ENCODE data around the gene PLD1. TPM values are rescaled to one million over a fixed set of nuclear protein-coding genes. Genes with fewer than 3 reads are reported as not detected.
"Not testable (repeated sequence)": the region's sequence is repeated elsewhere in the genome, so short reads cannot be mapped to it uniquely, and the experiment has no call there.

Gene PLD1
- total and polyA plus RNA-seq, 10 of the 15 experiments (the other 5 are each of a cell fraction or from before 2014, with no cell fraction given), result 2.9 to 108 (median 3.6) TPM

DNA sequence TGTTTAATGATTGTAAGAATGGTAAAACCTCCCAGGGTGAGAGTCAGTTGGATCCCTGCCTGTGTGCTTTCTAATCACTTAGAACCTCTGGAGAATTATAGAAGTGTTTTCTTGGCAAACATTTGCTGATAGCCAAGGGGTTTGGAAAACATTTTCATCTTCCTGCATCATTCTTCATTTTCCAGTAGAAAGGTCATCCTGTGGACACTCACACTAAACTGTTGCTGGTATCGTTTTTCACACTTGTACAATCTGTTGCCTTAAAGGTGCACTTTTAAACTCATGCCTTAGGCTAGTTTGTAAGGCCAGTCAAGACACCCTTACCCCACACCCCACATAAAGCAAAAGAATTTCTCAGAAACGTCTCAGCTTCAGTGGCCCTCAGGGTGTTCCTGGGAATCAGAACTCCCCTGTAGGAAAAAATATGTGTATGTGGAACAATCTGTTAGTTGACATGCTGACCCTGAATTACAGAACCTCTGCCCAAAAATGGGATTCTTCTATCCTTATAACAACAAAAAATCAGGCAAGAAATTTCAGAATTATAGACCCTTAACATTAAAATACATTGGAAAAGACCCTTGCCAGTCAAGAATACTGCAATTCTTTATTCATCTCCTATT is 5.8 kb upstream of the PLD1 start (continued):
- TF ChIP-seq TCF3 (IDR thresholded peaks at IDR 0.05; ENCODE audit: borderline replicate concordance, insufficient read depth, low read depth, low read length) (no peak), WRNIP1 (IDR thresholded peaks at IDR 0.05; ENCODE audit: borderline replicate concordance, low read depth, low read length) (no peak)

DNA sequence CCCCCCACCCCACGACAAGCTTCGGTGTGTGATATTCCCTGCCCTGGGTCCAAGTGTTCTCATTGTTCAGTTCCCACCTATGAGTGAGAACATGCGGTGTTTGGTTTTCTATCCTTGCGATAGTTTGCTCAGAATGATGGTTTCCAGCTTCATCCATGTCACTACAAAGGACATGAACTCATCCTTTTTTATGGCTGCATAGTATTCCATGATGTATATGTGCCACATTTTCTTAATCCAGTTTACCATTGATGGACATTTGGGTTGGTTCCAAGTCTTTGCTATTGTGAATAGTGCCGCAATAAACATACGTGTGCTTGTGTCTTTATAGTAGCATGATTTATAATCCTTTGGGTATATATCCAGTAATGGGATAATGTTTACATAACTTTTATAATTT is 4.4 kb upstream of the PLD1 start:
- CTCF ChIA-PET, result interaction anchor here (0.9 to 5.6 kb wide), 15 partner anchors 8 to 517 kb away, joined by 3 to 110 read pairs (median 6); no protein-coding TSS in a partner anchor

More for the DNA sequence above, 4.4 kb upstream of the PLD1 start:
- H3K9ac ChIP-seq (ENCODE audit: control insufficient read depth, insufficient read depth, low read length); H3K36me3 ChIP-seq (ENCODE audit: control insufficient read depth in 2 of 2, insufficient read depth in 2 of 2, low read length in 1 of 2); FAIRE-seq; in situ Hi-C loops (cut with MboI); H3K4me3 ChIP-seq; BruUV-seq (replicated peaks); H2AFZ ChIP-seq (ENCODE audit: control insufficient read depth, low read depth, low read length); H3K4me2 ChIP-seq (ENCODE audit: control insufficient read depth, insufficient read depth); H3K9me3 ChIP-seq (replicated peaks; ENCODE audit: control insufficient read depth, insufficient read depth, low read length); DNase-seq (ENCODE audit: low read depth, low spot score); ATAC-seq; H3K79me2 ChIP-seq (ENCODE audit: control insufficient read depth, insufficient read depth, low read length); H3K27ac ChIP-seq (ENCODE audit: control insufficient read depth, insufficient read depth); H3K4me1 ChIP-seq (ENCODE audit: control insufficient read depth, insufficient read depth, low read length); H3K27me3 ChIP-seq (replicated peaks in 1 of 2; ENCODE audit: control insufficient read depth in 2 of 2, insufficient read depth in 2 of 2, low read length in 1 of 2); H4K20me1 ChIP-seq (ENCODE audit: control insufficient read depth, insufficient read depth): not testable (repeated sequence)
- TF ChIP-seq SMARCA5 (IDR thresholded peaks at IDR 0.05) (0 out of 2 replicates have a peak, but pooled peaks have one; percentile 30), ZNF217 (IDR thresholded peaks at IDR 0.05) (peak; percentile 74)
- WGBS (ENCODE audit: insufficient coverage, insufficient replicate concordance, low lambda C conversion rate, missing lambda C conversion rate), result 76% methylated on average over 6 of the region's 6 CpGs
- ChIA-PET SMC1A (ENCODE audit: uncharacterized antibody, unreplicated experiment) (interaction anchor here (0.8 to 5.4 kb wide), 17 partner anchors 10 to 333 kb away, joined by 3 to 106 read pairs (median 5); no protein-coding TSS in a partner anchor), RAD21 (ENCODE audit: unreplicated experiment) (interaction anchor here (0.6 to 5.6 kb wide), 15 partner anchors 8 to 883 kb away, joined by 3 to 117 read pairs (median 12); no protein-coding TSS in a partner anchor), POLR2A (interaction anchor here (0.7 to 4.0 kb wide), 11 partner anchors 8 to 45 kb away, joined by 3 to 40 read pairs (median 7); no protein-coding TSS in a partner anchor)
- intact Hi-C loops (cut with micrococcal nuclease; ENCODE audit: unreplicated experiment), result loop anchor here (1.0 kb wide), 1 partner anchor 17 kb away; no protein-coding TSS in a partner anchor

Measured in GM12878 (cell line).